ENCODE measurements around the gene GMEB2. TPM values are rescaled to one million over a fixed set of nuclear protein-coding genes. Genes with fewer than 3 reads are reported as not detected.
A peak's percentile ranks its signal among the peaks of the same experiment; 100 is the strongest.
"Not testable (repeated sequence)": the region's sequence is repeated elsewhere in the genome, so short reads cannot be mapped to it uniquely, and the experiment has no call there.

Gene GMEB2
- total RNA-seq, 2 donors from 2014 or later, result 11.5 to 12.3 TPM

DNA sequence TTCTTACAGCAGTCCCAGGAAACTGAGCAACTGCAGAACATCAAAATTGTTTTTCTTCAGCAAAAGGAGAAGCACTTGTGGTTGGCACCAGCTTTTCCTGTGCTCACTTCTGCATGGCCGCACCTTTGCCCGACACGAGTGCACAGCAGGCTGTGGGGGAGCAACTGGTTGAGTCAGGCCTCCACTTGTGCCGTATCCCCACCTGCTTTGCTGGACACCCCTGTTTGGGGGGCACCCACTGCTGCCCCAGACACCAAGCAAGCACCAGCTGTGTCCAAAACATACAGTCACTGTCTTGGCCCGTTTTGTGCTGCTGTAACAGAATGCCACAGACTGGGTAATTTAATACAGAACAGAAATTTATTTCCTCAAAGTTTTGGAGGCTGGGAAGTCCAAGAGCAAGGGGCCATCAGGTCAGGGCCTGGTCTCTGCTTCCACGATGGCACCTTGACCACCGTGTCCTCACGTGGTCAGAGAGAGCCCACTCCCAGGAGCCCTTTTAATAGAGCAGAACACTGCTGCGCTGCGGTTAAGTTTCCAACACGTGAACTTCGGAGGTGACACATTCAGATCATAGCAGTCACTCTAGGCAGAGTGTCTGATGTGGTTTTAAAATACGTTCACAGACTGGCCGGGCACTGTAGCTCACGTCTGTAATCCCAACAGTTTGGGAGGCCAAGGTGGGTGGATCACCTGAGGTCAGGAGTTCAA lies 8.7 kb upstream of the GMEB2 start:
- Histone ChIP-seq H3K27ac (ENCODE audit: low read depth, low read length) (no peak overlapping the region), H3K4me3 (ENCODE audit: low read length) (no peak overlapping the region), H3K4me1 (ENCODE audit: control insufficient read depth, insufficient read depth, low read length) (no peaks in the 10 kb centered on the region), H3K36me3 (ENCODE audit: control insufficient read depth, insufficient read depth, low read length) (no peaks in the 10 kb centered on the region), H3K9ac (ENCODE audit: extremely low read depth, low read length, poor library complexity, severe bottlenecking) (no peak overlapping the region), H3K27me3 (ENCODE audit: control insufficient read depth, insufficient read depth, low read length, poor library complexity, severe bottlenecking) (no peaks in the 10 kb centered on the region), H3K9me3 (ENCODE audit: control insufficient read depth, low read length) (no peaks in the 10 kb centered on the region)
- DNase-seq, result no peak
- no peaks in the 10 kb centered on the region for H3K4me1 Mint-ChIP-seq
- H3K36me3 Mint-ChIP-seq (ENCODE audit: low read depth), result no peaks in the 10 kb centered on the region
- peaks cover 19% of the 10 kb centered on the region for H3K27me3 Mint-ChIP-seq (ENCODE audit: insufficient read depth)
- TF ChIP-seq, protein P1, sequence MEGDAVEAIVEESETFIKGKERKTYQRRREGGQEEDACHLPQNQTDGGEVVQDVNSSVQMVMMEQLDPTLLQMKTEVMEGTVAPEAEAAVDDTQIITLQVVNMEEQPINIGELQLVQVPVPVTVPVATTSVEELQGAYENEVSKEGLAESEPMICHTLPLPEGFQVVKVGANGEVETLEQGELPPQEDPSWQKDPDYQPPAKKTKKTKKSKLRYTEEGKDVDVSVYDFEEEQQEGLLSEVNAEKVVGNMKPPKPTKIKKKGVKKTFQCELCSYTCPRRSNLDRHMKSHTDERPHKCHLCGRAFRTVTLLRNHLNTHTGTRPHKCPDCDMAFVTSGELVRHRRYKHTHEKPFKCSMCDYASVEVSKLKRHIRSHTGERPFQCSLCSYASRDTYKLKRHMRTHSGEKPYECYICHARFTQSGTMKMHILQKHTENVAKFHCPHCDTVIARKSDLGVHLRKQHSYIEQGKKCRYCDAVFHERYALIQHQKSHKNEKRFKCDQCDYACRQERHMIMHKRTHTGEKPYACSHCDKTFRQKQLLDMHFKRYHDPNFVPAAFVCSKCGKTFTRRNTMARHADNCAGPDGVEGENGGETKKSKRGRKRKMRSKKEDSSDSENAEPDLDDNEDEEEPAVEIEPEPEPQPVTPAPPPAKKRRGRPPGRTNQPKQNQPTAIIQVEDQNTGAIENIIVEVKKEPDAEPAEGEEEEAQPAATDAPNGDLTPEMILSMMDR (conservative IDR thresholded peaks at IDR 0.05), result no peak
- H3K9me3 Mint-ChIP-seq, result no peaks in the 10 kb centered on the region
- WGBS, 2 experiments (ENCODE audit: insufficient coverage in 1 of 2, insufficient read length in 1 of 2), result 94% methylated on average over 15 of the region's 15 CpGs
- no peak overlapping the region for H3K4me3 Mint-ChIP-seq
- no peak overlapping the region for H3K27ac Mint-ChIP-seq

DNA sequence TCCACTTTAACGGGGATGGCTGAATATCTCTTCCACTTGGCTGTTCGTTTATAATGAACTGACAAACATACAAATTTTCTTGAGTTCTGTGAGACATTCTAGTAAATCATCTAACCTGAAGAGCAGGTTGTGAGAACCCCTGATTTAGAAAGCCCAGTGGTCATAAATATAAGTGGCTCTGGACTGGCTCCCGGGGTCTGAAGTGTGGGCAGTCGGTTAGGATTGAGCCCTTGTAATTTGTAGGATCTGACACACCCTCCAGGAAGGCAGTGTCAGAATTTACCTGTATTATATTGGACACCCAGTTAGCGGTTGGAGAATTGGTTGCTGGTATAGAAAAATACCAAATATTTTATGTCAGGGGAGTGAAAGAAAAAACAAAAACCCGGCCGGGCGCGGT lies 6.8 kb upstream of the GMEB2 start:
- TF ChIP-seq, protein P1 (conservative IDR thresholded peaks at IDR 0.05), result no peak
- WGBS, 2 experiments (ENCODE audit: insufficient coverage in 1 of 2, insufficient read length in 1 of 2), result 92 to 98% methylated on average over 4 to 8 of the region's 9 CpGs
- no peaks in the 10 kb centered on the region for H3K9me3 Mint-ChIP-seq
- no peaks in the 10 kb centered on the region for H3K27me3 ChIP-seq (ENCODE audit: control insufficient read depth, insufficient read depth, low read length, poor library complexity, severe bottlenecking)
- no peaks in the 10 kb centered on the region for H3K4me1 ChIP-seq (ENCODE audit: control insufficient read depth, insufficient read depth, low read length)
- no peak overlapping the region for H3K27ac ChIP-seq (ENCODE audit: low read depth, low read length)
- H3K9ac ChIP-seq (ENCODE audit: extremely low read depth, low read length, poor library complexity, severe bottlenecking), result no peak overlapping the region
- H3K27me3 Mint-ChIP-seq (ENCODE audit: insufficient read depth), result peaks cover 12% of the 10 kb centered on the region
- no peak overlapping the region for H3K4me3 ChIP-seq (ENCODE audit: low read length)
- DNase-seq, result no peak
- H3K9me3 ChIP-seq (ENCODE audit: control insufficient read depth, low read length), result no peaks in the 10 kb centered on the region
- H3K4me1 Mint-ChIP-seq, result no peaks in the 10 kb centered on the region
- no peak overlapping the region for H3K27ac Mint-ChIP-seq
- no peak overlapping the region for H3K4me3 Mint-ChIP-seq
- H3K36me3 ChIP-seq (ENCODE audit: control insufficient read depth, insufficient read depth, low read length), result no peaks in the 10 kb centered on the region
- H3K36me3 Mint-ChIP-seq (ENCODE audit: low read depth), result no peaks in the 10 kb centered on the region

DNA sequence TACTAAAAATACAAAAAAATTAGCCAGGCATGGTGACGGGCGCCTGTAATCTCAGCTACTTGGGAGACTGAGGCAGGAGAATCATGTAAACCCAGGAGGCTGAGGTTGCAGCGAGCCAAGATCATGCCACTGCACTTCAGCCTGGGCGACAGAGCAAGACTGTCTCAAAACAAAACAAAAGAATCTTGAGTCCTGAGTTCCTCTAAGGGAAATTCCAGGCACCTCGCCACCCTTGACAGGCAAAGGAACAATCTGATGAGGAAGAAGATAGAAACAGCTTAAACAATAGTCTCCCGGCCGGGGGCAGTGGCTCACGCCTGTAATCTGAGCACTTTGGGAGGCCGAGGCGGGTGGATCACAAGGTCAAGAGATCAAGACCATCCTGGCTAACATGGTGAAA lies 4.5 kb upstream of the GMEB2 start:
- DNase-seq, result peak; percentile 53
- not testable (repeated sequence) for H3K9ac ChIP-seq (ENCODE audit: extremely low read depth, low read length, poor library complexity, severe bottlenecking); H3K4me3 Mint-ChIP-seq; H3K4me1 ChIP-seq (ENCODE audit: control insufficient read depth, insufficient read depth, low read length); H3K9me3 ChIP-seq (ENCODE audit: control insufficient read depth, low read length); H3K27me3 Mint-ChIP-seq (ENCODE audit: insufficient read depth); H3K36me3 ChIP-seq (ENCODE audit: control insufficient read depth, insufficient read depth, low read length); H3K36me3 Mint-ChIP-seq (ENCODE audit: low read depth); H3K27ac ChIP-seq (ENCODE audit: low read depth, low read length); H3K9me3 Mint-ChIP-seq; H3K4me1 Mint-ChIP-seq; H3K4me3 ChIP-seq (ENCODE audit: low read length); H3K27me3 ChIP-seq (ENCODE audit: control insufficient read depth, insufficient read depth, low read length, poor library complexity, severe bottlenecking)
- H3K27ac Mint-ChIP-seq, result peak overlapping the region; percentile 35
- 70 to 82% methylated on average over 4 to 10 of the region's 10 CpGs for WGBS, 2 experiments (ENCODE audit: insufficient coverage in 1 of 2, insufficient read length in 1 of 2)

DNA sequence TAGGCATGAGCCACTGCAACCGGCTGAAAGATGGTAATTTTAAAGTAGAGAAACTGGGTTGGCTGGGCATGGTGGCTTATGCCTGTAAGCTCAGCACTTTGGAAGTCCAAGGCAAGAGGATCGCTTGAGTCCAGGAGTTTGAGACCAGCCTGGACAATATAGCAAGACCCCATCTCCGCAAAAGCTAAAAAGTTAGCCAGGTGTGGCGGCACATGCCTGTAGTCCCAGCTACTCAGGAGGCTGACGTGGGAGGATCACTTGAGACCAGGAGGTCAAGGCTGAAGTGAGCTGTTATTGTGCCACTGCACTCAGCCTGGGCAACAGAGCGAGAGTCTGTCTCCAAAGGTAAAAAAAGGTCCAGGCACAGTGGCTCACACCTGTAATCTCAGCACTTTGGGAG lies 4.1 kb upstream of the GMEB2 start:
- H3K27ac Mint-ChIP-seq; H3K4me1 Mint-ChIP-seq; H3K9ac ChIP-seq (ENCODE audit: extremely low read depth, low read length, poor library complexity, severe bottlenecking); H3K27me3 ChIP-seq (ENCODE audit: control insufficient read depth, insufficient read depth, low read length, poor library complexity, severe bottlenecking); DNase-seq; H3K36me3 Mint-ChIP-seq (ENCODE audit: low read depth); H3K27ac ChIP-seq (ENCODE audit: low read depth, low read length); H3K27me3 Mint-ChIP-seq (ENCODE audit: insufficient read depth); H3K4me3 Mint-ChIP-seq; H3K4me3 ChIP-seq (ENCODE audit: low read length); H3K9me3 ChIP-seq (ENCODE audit: control insufficient read depth, low read length); H3K36me3 ChIP-seq (ENCODE audit: control insufficient read depth, insufficient read depth, low read length); H3K9me3 Mint-ChIP-seq; H3K4me1 ChIP-seq (ENCODE audit: control insufficient read depth, insufficient read depth, low read length): not testable (repeated sequence)
- WGBS, 2 experiments (ENCODE audit: insufficient coverage in 1 of 2, insufficient read length in 1 of 2), result 95% methylated on average over 6 of the region's 6 CpGs
